CD4-positive, alpha-beta memory T cell (primary cell): Measurements from ENCODE around the gene AKNA. TPM values are rescaled to one million over a fixed set of nuclear protein-coding genes. Genes with fewer than 3 reads are reported as not detected.

Experiments
- CTCF ChIA-PET: fragments of 350-600 bp; sonication (Branson Sonifier 250); formaldehyde crosslinking; loops from one replicate; lab custom pipeline; 2021; ENCODE audit warnings: inconsistent platforms; ENCODE audit not compliant: partially characterized antibody; lab: Charles Lee
- POLR2A ChIA-PET: fragments of 350-600 bp; sonication (Branson Sonifier 250); formaldehyde crosslinking; loops from one replicate; lab custom pipeline; 2021; ENCODE audit not compliant: partially characterized antibody; lab: Charles Lee
- DNase-seq, 5 donors: peaks; one replicate each; pipeline versions ENCODE4 v3.0.0 to v3.0.0-alpha.2; 2020 to 2022; ENCODE audit warnings: mixed read lengths in 1 of 5
- H3K27ac ChIP-seq: one replicate; pipeline ENCODE4 v1.7.0; 2013; ENCODE audit warnings: low read depth, low read length
- H3K27me3 ChIP-seq: 2 replicates; pipeline ENCODE4 v1.7.0; 2013; ENCODE audit warnings: mild to moderate bottlenecking, low read length, moderate library complexity; ENCODE audit not compliant: insufficient read depth
- H3K36me3 ChIP-seq: 2 replicates; pipeline ENCODE4 v1.7.0; 2013; ENCODE audit warnings: mild to moderate bottlenecking, low read length, moderate library complexity; ENCODE audit not compliant: insufficient read depth
- H3K4me1 ChIP-seq: 2 replicates; pipeline ENCODE4 v1.7.0; 2013; ENCODE audit warnings: mild to moderate bottlenecking, low read length, moderate library complexity; ENCODE audit not compliant: insufficient read depth
- H3K4me3 ChIP-seq, 2 donors: one replicate each; pipeline ENCODE4 v1.7.0; 2013; ENCODE audit warnings: low read length in 2 of 2, mild to moderate bottlenecking in 1 of 2
- H3K9me3 ChIP-seq, 2 donors: one replicate each; pipeline ENCODE4 v1.7.0; 2013; ENCODE audit warnings: low read length in 2 of 2, control low read depth in 1 of 2; ENCODE audit not compliant: control insufficient read depth in 1 of 2
- H3K27ac Mint-ChIP-seq, 7 donors: one replicate each; pipeline ENCODE4 v1.8.0; 2020 to 2021; ENCODE audit warnings: mixed read lengths in 7 of 7, mild to moderate bottlenecking in 6 of 7, inconsistent platforms in 3 of 7, moderate library complexity in 3 of 7
- H3K27me3 Mint-ChIP-seq, 2 donors: one replicate each; pipeline ENCODE4 v1.8.0; 2020 to 2021; ENCODE audit warnings: mixed read lengths in 2 of 2
- H3K36me3 Mint-ChIP-seq, 2 donors: one replicate each; pipeline ENCODE4 v1.8.0; 2020 to 2021; ENCODE audit warnings: mixed read lengths in 2 of 2, inconsistent platforms in 1 of 2, mild to moderate bottlenecking in 1 of 2
- H3K4me1 Mint-ChIP-seq, 4 donors: one replicate each; pipeline ENCODE4 v1.8.0; 2020 to 2021; ENCODE audit warnings: mixed read lengths in 4 of 4, mild to moderate bottlenecking in 1 of 4
- H3K4me3 Mint-ChIP-seq, 8 donors: one replicate each; pipeline ENCODE4 v1.8.0; 2020 to 2021; ENCODE audit warnings: mixed read lengths in 8 of 8, mild to moderate bottlenecking in 7 of 8, moderate library complexity in 6 of 8, inconsistent platforms in 3 of 8
- H3K9me3 Mint-ChIP-seq, 8 donors: one replicate each; pipeline ENCODE4 v1.8.0; 2020 to 2021; ENCODE audit warnings: mixed read lengths in 8 of 8, mild to moderate bottlenecking in 5 of 8, inconsistent platforms in 3 of 8, moderate library complexity in 1 of 8
- intact Hi-C: fragments of 100-400 bp; cut with micrococcal nuclease; formaldehyde crosslinking; loops from one replicate; pipeline ENCODE4 v1.15.1; 2023
- polyA plus RNA-seq, 2 donors: library from polyadenylated mRNA; unstranded; fragments of 300-500 nt; fragmentation: Illumina TruSeq; gene quantifications; one replicate each; pipeline ENCODE4 v1.2.3, GENCODE V29; 2021
- total RNA-seq, 2 experiments: library from RNA; stranded (reverse); gene quantifications; one replicate each; pipeline ENCODE4 v1.2.3, GENCODE V29; 2021

Gene AKNA
- total and polyA plus RNA-seq, 4 experiments from 2014 or later, result 1.9 to 375 (median 205) TPM

DNA sequence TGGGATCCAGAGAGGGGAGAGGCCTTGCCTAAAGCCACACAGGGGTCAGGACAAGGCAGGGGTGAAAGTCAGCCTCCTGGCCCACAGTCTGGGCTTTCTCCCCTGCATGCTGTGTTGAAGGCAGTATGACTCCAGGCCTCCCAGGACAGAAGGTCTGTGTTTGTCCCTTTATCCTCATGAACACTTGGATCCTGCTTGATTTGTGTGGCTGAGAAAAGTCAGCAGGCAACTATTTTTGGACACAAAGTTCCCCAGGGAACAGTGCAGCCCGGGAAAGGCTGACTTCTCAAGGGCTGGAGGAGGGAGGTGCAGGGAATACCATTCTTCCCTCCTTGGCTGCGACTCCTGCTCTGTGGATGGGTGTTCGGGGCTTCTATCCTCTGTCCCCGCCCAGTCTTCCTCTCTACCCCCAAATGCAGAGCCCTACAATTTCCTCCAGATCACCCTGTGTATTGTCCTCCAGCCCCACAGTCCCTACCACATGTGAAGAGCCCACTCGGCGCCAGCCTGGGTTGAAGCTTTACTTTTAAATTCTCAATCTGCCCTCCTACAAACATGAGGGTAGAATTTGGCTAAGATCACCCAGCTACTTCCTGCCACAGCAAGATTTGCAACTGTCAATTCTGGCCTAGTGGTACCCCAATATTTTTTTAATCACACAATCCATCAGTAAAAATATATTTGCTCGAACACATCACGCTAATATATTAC lies 4.1 kb downstream of the AKNA start:
- peaks cover 34 to 90% (median 59%) of the 10 kb centered on the region in 4 donors for H3K4me1 Mint-ChIP-seq
- H3K27ac ChIP-seq, result peak overlapping the region; percentile 88
- H3K4me1 ChIP-seq, result peaks cover 79% of the 10 kb centered on the region
- H3K36me3 Mint-ChIP-seq, result peaks cover 70 to 81% of the 10 kb centered on the region in 2 donors
- H3K4me3 Mint-ChIP-seq, result peak overlapping the region; percentile 89 to 100 (median 97)
- no peaks in the 10 kb centered on the region for H3K9me3 ChIP-seq
- ChIA-PET POLR2A (interaction anchor here (1.2 to 29.4 kb wide), 7 partner anchors 16 to 229 kb away, joined by 3 to 1614 read pairs (median 10); partner anchors contain the start of gene ATP6V1G1), CTCF (interaction anchor here (0.6 to 8.0 kb wide), 9 partner anchors 10 to 277 kb away, joined by 3 to 85 read pairs (median 33); no protein-coding TSS in a partner anchor)
- peaks cover 26% of the 10 kb centered on the region for H3K36me3 ChIP-seq
- peak overlapping the region; percentile 55 to 78 for H3K4me3 ChIP-seq
- H3K27ac Mint-ChIP-seq, result peak overlapping the region; percentile 96 to 99 (median 97)
- peak in 1 of 5 donors; percentile 39 for DNase-seq
- H3K27me3 ChIP-seq, result no peaks in the 10 kb centered on the region
- H3K9me3 Mint-ChIP-seq, result peaks cover 0 to 2% (median 0%) of the 10 kb centered on the region in 8 donors
- no peaks in the 10 kb centered on the region for H3K27me3 Mint-ChIP-seq
- intact Hi-C loops, result loop anchor here (2.0 to 10.0 kb wide), 3 partner anchors 35 to 541 kb away; no protein-coding TSS in a partner anchor

DNA sequence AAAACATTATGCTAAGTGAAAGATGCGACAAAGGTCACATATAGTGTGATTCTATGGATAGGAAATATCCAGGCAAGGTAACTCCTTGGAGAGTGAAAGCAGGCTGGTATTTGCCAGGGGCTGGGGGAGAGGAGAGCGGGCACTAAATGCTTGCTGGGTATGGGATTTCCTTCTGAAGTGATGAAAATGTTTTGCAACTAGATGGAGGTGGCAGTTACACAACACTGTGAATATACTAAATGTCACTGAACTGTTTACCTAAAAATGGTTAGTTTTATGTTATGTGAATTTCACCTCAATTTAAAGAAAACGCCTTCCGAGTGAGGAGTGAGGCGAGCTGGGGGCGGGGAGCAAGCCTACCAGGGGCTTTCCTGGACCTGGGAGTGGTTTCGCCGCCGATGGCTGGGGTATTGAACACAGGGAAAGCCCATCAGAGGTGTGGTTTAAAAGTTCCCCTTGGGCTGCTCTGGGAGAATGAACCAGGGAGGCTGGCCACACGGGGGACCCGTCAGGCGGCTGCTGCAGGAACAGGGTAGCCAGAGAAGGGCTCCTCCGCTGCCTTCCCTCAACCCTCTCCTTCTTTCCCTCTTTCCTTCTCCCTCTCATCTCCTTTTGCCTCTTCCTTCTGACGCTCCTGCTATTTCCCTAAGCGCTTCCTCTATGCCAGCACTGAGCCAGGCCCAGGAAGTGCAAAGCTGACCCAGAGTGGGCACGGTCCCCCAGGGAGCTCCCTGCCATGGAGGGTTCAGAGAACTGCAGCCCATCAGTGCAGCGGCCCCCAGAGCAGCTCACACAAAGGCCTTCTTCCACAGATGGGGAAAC lies 4.9 kb downstream of the AKNA start:
- H3K9me3 ChIP-seq, result no peaks in the 10 kb centered on the region
- DNase-seq, result peak; percentile 55 to 95 (median 65)
- H3K27ac ChIP-seq, result peak overlapping the region; percentile 88
- peaks cover 79% of the 10 kb centered on the region for H3K4me1 ChIP-seq
- H3K9me3 Mint-ChIP-seq, result peaks cover 0 to 2% (median 0%) of the 10 kb centered on the region in 8 donors
- intact Hi-C loops, result loop anchor here (10.0 kb wide), 2 partner anchors 212 to 542 kb away; no protein-coding TSS in a partner anchor
- H3K36me3 Mint-ChIP-seq, result peaks cover 77 to 87% of the 10 kb centered on the region in 2 donors
- POLR2A ChIA-PET, result interaction anchor here (1.2 to 29.4 kb wide), 3 partner anchors 17 to 50 kb away, joined by 5 to 1614 read pairs (median 303); no protein-coding TSS in a partner anchor
- H3K4me3 ChIP-seq, result peak overlapping the region; percentile 55 to 78
- peak overlapping the region; percentile 89 to 100 (median 97) for H3K4me3 Mint-ChIP-seq
- H3K27ac Mint-ChIP-seq, result peak overlapping the region; percentile 96 to 99 (median 97)
- peaks cover 33% of the 10 kb centered on the region for H3K36me3 ChIP-seq
- H3K27me3 Mint-ChIP-seq, result no peaks in the 10 kb centered on the region
- no peaks in the 10 kb centered on the region for H3K27me3 ChIP-seq
- CTCF ChIA-PET, result interaction anchor here (1.2 to 8.0 kb wide), 9 partner anchors 10 to 271 kb away, joined by 4 to 85 read pairs (median 10); no protein-coding TSS in a partner anchor
- H3K4me1 Mint-ChIP-seq, result peaks cover 37 to 90% (median 59%) of the 10 kb centered on the region in 4 donors

DNA sequence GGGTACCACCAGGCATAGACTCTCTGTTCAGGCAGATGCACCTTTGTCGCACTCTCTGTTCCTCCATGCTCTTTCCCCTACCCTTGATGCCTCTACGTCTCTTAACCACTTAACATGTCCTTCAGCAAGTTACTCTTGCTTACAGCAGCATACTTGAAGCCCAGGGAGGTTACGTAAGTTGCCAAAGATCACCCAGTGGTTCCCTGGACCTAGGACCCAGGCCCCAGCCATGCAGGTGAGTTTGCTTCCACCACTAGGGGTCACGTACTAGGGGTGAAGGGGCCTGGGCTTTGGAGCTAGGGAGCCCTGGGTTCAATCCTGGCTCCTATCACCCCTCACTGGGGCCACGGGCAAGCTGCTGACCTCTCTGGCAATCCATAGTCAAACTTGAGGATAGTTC lies 8.9 kb downstream of the AKNA start:
- peak overlapping the region; percentile 60 for H3K27ac ChIP-seq
- intact Hi-C loops, result no loop called here
- H3K9me3 ChIP-seq, result no peaks in the 10 kb centered on the region
- no peak for DNase-seq
- no peak overlapping the region for H3K4me3 ChIP-seq
- H3K27me3 ChIP-seq, result no peaks in the 10 kb centered on the region
- peaks cover 61 to 95% (median 80%) of the 10 kb centered on the region in 4 donors for H3K4me1 Mint-ChIP-seq
- H3K27ac Mint-ChIP-seq, result peak overlapping the region; percentile 84 to 97 (median 94)
- peaks cover 97% of the 10 kb centered on the region for H3K4me1 ChIP-seq
- CTCF ChIA-PET, result interaction anchor here (0.8 to 1.4 kb wide), 5 partner anchors 8 to 275 kb away, joined by 3 to 5 read pairs (median 3); no protein-coding TSS in a partner anchor
- H3K36me3 ChIP-seq, result peaks cover 55% of the 10 kb centered on the region
- no peaks in the 10 kb centered on the region for H3K27me3 Mint-ChIP-seq
- POLR2A ChIA-PET, result interaction anchor here (1.4 to 29.4 kb wide), 3 partner anchors 9 to 22 kb away, joined by 4 to 1614 read pairs (median 13); partner anchors contain the start of gene AKNA
- peaks cover 78 to 88% of the 10 kb centered on the region in 2 donors for H3K36me3 Mint-ChIP-seq
- peak overlapping the region in 6 of 8 donors; percentile 47 to 74 (median 70) for H3K4me3 Mint-ChIP-seq
- H3K9me3 Mint-ChIP-seq, result peaks cover 0 to 2% (median 0%) of the 10 kb centered on the region in 8 donors

GRCh38 chr9:114378016-114378415 lies 9.8 kb downstream of the AKNA start:
- Mint-ChIP-seq H3K4me1 (peaks cover 61 to 95% (median 79%) of the 10 kb centered on the region in 4 donors), H3K4me3 (peak overlapping the region in 7 of 8 donors; percentile 36 to 72 (median 54)), H3K27me3 (no peaks in the 10 kb centered on the region), H3K36me3 (peaks cover 77 to 84% of the 10 kb centered on the region in 2 donors), H3K9me3 (peaks cover 0 to 2% (median 0%) of the 10 kb centered on the region in 8 donors), H3K27ac (peak overlapping the region; percentile 84 to 97 (median 94))
- Histone ChIP-seq H3K36me3 (peaks cover 60% of the 10 kb centered on the region), H3K4me1 (peaks cover 97% of the 10 kb centered on the region), H3K9me3 (no peaks in the 10 kb centered on the region), H3K27me3 (no peaks in the 10 kb centered on the region), H3K27ac (peak overlapping the region; percentile 60), H3K4me3 (no peak overlapping the region)
- CTCF ChIA-PET, result interaction anchor here (1.1 to 1.5 kb wide), 4 partner anchors 8 to 38 kb away, joined by 4 to 8 read pairs (median 4); no protein-coding TSS in a partner anchor
- no peak for DNase-seq
- POLR2A ChIA-PET, result interaction anchor here (0.8 to 2.8 kb wide), 4 partner anchors 10 to 23 kb away, joined by 3 to 75 read pairs (median 14); partner anchors contain the start of gene AKNA
- intact Hi-C loops, result no loop called here

DNA sequence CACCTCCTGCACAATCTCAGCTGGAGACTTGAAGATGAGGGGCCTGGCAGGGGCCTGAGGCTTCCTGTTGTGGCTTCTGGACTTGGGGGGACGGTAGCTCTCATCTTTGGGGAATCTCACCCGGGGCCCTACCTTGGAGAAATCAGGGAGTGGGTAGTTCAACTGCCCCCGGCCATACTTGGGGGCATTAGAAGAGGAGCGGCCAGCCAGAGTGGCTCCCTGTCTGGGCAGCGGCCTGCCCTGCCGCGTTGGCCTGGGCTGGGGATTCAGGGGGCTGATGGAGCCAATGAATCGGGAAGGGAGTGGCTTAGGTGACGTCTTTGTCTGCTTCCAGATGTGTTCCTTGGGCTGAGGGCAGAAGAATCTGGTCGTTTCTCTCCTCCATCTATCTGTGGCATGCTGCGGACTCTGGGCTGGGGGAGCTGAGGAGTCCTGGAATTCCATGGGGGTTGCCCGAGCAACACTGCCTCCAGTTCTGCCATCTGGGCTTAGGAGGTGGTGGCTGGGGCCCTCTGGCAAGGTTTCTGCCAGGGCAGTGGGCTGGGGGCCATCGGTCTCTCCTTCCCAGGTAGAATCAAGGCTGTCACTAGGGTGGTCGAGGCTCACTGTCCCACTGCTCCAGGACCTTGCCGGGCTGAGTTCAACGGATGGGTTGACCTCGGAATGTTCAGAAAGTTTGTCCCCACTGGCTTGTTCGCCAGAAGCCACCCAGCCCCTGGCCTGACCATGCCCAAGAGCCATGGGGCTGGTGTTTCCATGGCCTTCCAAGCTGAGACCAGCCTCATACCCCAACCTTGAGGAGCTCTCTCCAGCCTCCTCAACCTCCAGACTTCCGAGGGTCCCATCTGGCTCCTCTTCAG lies 11.0 kb downstream of the AKNA start:
- intact Hi-C loops, result no loop called here
- peaks cover 71 to 83% of the 10 kb centered on the region in 2 donors for H3K36me3 Mint-ChIP-seq
- CTCF ChIA-PET, result interaction anchor here (1.0 to 1.5 kb wide), 4 partner anchors 8 to 37 kb away, joined by 4 to 8 read pairs (median 5); no protein-coding TSS in a partner anchor
- peaks cover 60% of the 10 kb centered on the region for H3K36me3 ChIP-seq
- H3K4me1 ChIP-seq, result peaks cover 97% of the 10 kb centered on the region
- peak overlapping the region in 4 of 8 donors; percentile 24 to 69 (median 40) for H3K4me3 Mint-ChIP-seq
- H3K27ac ChIP-seq, result peak overlapping the region; percentile 60
- H3K9me3 Mint-ChIP-seq, result peaks cover 0 to 2% (median 0%) of the 10 kb centered on the region in 8 donors
- H3K9me3 ChIP-seq, result no peaks in the 10 kb centered on the region
- no peak overlapping the region for H3K4me3 ChIP-seq
- no peaks in the 10 kb centered on the region for H3K27me3 Mint-ChIP-seq
- peaks cover 58 to 95% (median 78%) of the 10 kb centered on the region in 4 donors for H3K4me1 Mint-ChIP-seq
- H3K27me3 ChIP-seq, result no peaks in the 10 kb centered on the region
- DNase-seq, result no peak
- POLR2A ChIA-PET, result interaction anchor here (0.7 to 2.8 kb wide), 9 partner anchors 11 to 36 kb away, joined by 3 to 75 read pairs (median 3); partner anchors contain the start of gene AKNA
- peak overlapping the region; percentile 83 to 97 (median 94) for H3K27ac Mint-ChIP-seq
